CD4-positive, alpha-beta T cell (primary cell): ENCODE data around the gene NUDT13. TPM values are rescaled to one million over a fixed set of nuclear protein-coding genes. Genes with fewer than 3 reads are reported as not detected.
A peak's percentile ranks its signal among the peaks of the same experiment; 100 is the strongest.

Experiments used
- ATAC-seq: fragments of 200-7000 bp; cut with Tn5 transposase; one replicate; pipeline ENCODE4 v1.10.0; 2022; ENCODE audit warnings: mild to moderate bottlenecking; ENCODE audit not compliant: poor library complexity
- CTCF ChIA-PET: fragments of 350-600 bp; sonication (Branson Sonifier 250); formaldehyde crosslinking; loops from one replicate; lab custom pipeline; 2021; ENCODE audit warnings: antibody characterized with exemption, inconsistent platforms; lab: Charles Lee
- POLR2A ChIA-PET: fragments of 350-600 bp; sonication (Branson Sonifier 250); formaldehyde crosslinking; loops from one replicate; lab custom pipeline; 2021; ENCODE audit warnings: antibody characterized with exemption, inconsistent platforms; lab: Charles Lee
- DNase-seq, 14 experiments: peaks; one replicate each; pipeline ENCODE4 v3.0.0-alpha.2; 2013 to 2020; ENCODE audit warnings: mixed read lengths in 2 of 14
- H3K27ac ChIP-seq, 2 donors: one replicate each; pipeline versions ENCODE4 v1.5.1 to v1.7.0; 2013; ENCODE audit warnings: low read length in 2 of 2, low read depth in 1 of 2, mild to moderate bottlenecking in 1 of 2
- H3K27me3 ChIP-seq, 2 experiments: 1 replicate in 1 of 2; 2 replicates in 1 of 2; pipeline versions ENCODE4 v1.6.1 to v1.7.0; 2013; ENCODE audit warnings: low read length in 2 of 2, control low read depth in 1 of 2, mild to moderate bottlenecking in 1 of 2, moderate library complexity in 1 of 2; ENCODE audit not compliant: insufficient read depth in 2 of 2, control insufficient read depth in 1 of 2
- H3K36me3 ChIP-seq: one replicate; pipeline ENCODE4 v1.6.1; 2013; ENCODE audit warnings: low read length, control low read depth; ENCODE audit not compliant: insufficient read depth
- H3K4me1 ChIP-seq: one replicate; pipeline ENCODE4 v1.6.1; 2013; ENCODE audit warnings: low read length, control low read depth; ENCODE audit not compliant: insufficient read depth
- H3K4me3 ChIP-seq: one replicate; pipeline ENCODE4 v1.5.1; 2013; ENCODE audit warnings: mild to moderate bottlenecking, low read length, moderate library complexity
- H3K9me3 ChIP-seq, 2 experiments: 1 replicate in 1 of 2; 2 replicates in 1 of 2; pipeline versions ENCODE4 v1.6.1 to v1.7.0; 2013; ENCODE audit warnings: low read length in 2 of 2, mild to moderate bottlenecking in 2 of 2, control low read depth in 1 of 2, moderate library complexity in 1 of 2; ENCODE audit not compliant: control insufficient read depth in 1 of 2, insufficient read depth in 1 of 2
- H3K27ac Mint-ChIP-seq: one replicate; pipeline ENCODE4 v1.8.0; 2020; ENCODE audit warnings: mixed read lengths
- H3K27me3 Mint-ChIP-seq: one replicate; pipeline ENCODE4 v1.8.0; 2021; ENCODE audit warnings: mixed read lengths
- H3K36me3 Mint-ChIP-seq: one replicate; pipeline ENCODE4 v1.8.0; 2021; ENCODE audit warnings: low read depth, mixed read lengths
- H3K4me1 Mint-ChIP-seq: one replicate; pipeline ENCODE4 v1.8.0; 2021; ENCODE audit warnings: low read depth, mixed read lengths
- H3K4me3 Mint-ChIP-seq: one replicate; pipeline ENCODE4 v1.8.0; 2020; ENCODE audit warnings: mild to moderate bottlenecking, mixed read lengths
- H3K9me3 Mint-ChIP-seq: one replicate; pipeline ENCODE4 v1.8.0; 2020; ENCODE audit warnings: mixed read lengths
- intact Hi-C, 2 experiments: fragments of 100-400 bp; cut with DNase I in 1 of 2; cut with micrococcal nuclease in 1 of 2; formaldehyde crosslinking; loops; one replicate each; pipeline versions ENCODE4 v1.15.1 to v1.9.0; 2023 to 2025; cut with DNase I, micrococcal nuclease
- total RNA-seq, 174 experiments: library from RNA in 2 of 174; stranded (reverse) in 2 of 174; gene quantifications; one replicate each; pipeline ENCODE4 v1.2.3 and lab custom pipeline; 2021 to 2026
- TF ChIP-seq, protein P1 (sequence below): fragments of 200-600 bp; IDR thresholded peaks from one replicate; pipeline ENCODE4 v1.8.0; 2022; ENCODE audit warnings: antibody characterized with exemption, mild to moderate bottlenecking

NUDT13 gene
- total RNA-seq, 2 experiments from 2014 or later, result 0.67 to 0.82 TPM

DNA sequence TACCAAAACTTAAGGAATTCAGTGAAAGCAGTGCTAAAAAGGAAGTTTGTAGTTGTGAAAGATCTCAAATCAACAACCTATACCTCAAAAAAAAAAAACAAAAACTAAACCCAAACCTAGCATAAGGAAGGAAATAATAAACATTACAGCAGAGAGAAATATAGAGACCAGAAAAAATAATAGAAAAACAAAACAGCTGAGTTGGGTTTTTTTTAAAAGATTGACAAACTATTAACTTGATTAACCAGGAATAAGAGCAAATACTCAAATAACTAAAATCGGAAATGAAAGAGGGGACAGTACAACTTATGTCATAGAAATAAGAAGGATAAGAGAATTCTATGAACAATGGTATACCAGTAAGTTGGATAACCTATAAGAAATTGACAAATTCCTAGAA is 50.8 kb downstream of the NUDT13 start:
- intact Hi-C loops, result loop anchor here in 1 of 2 experiments (10.0 kb wide), 1 partner anchor 466 kb away; the partner anchor contains the start of gene MCU
- Mint-ChIP-seq H3K27ac (no peak overlapping the region), H3K9me3 (no peaks in the 10 kb centered on the region), H3K4me1 (peaks cover 53% of the 10 kb centered on the region), H3K4me3 (no peak overlapping the region), H3K27me3 (no peaks in the 10 kb centered on the region), H3K36me3 (peaks cover 69% of the 10 kb centered on the region)
- peaks cover 6% of the 10 kb centered on the region for H3K4me1 ChIP-seq
- ChIA-PET POLR2A (interaction anchor here (1.0 kb wide), 1 partner anchor 64 kb away, joined by 3 read pairs; no protein-coding TSS in a partner anchor), CTCF (interaction anchor here (4.0 kb wide), 1 partner anchor 65 kb away, joined by 25 read pairs; the partner anchor contains the start of gene P4HA1)
- H3K4me3 ChIP-seq, result no peak overlapping the region
- ATAC-seq, result no peak
- peaks cover 44% of the 10 kb centered on the region for H3K36me3 ChIP-seq
- TF ChIP-seq, protein P1, sequence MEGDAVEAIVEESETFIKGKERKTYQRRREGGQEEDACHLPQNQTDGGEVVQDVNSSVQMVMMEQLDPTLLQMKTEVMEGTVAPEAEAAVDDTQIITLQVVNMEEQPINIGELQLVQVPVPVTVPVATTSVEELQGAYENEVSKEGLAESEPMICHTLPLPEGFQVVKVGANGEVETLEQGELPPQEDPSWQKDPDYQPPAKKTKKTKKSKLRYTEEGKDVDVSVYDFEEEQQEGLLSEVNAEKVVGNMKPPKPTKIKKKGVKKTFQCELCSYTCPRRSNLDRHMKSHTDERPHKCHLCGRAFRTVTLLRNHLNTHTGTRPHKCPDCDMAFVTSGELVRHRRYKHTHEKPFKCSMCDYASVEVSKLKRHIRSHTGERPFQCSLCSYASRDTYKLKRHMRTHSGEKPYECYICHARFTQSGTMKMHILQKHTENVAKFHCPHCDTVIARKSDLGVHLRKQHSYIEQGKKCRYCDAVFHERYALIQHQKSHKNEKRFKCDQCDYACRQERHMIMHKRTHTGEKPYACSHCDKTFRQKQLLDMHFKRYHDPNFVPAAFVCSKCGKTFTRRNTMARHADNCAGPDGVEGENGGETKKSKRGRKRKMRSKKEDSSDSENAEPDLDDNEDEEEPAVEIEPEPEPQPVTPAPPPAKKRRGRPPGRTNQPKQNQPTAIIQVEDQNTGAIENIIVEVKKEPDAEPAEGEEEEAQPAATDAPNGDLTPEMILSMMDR, result no peak
- DNase-seq, result no peak
- no peak overlapping the region for H3K27ac ChIP-seq
- H3K9me3 ChIP-seq, result no peaks in the 10 kb centered on the region
- H3K27me3 ChIP-seq, result no peaks in the 10 kb centered on the region

DNA sequence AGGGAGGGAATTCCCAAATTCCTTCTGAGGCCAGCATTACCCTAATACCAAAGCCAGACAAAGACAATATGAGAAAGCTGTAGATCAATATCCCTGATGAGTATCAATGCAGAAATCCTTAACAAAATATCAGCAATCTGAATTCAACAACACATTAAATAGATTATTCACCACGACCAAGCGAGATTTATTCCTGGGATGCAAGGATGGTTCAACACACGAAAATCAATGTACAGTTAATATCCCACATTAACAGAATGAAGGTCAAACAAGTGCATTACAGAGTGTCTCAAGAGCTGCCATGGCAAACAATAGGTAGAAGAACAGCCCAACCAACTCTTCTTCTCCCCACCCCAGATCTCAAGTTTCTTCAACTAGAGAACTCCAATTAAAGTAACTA is 51.4 kb downstream of the NUDT13 start:
- CTCF ChIA-PET, result no interaction called here
- Histone ChIP-seq H3K27ac (no peak overlapping the region), H3K36me3 (peaks cover 38% of the 10 kb centered on the region), H3K4me1 (peaks cover 6% of the 10 kb centered on the region), H3K9me3 (no peaks in the 10 kb centered on the region), H3K27me3 (no peaks in the 10 kb centered on the region), H3K4me3 (no peak overlapping the region)
- POLR2A ChIA-PET, result no interaction called here
- Mint-ChIP-seq H3K4me1 (peaks cover 59% of the 10 kb centered on the region), H3K36me3 (peaks cover 68% of the 10 kb centered on the region), H3K4me3 (no peak overlapping the region), H3K27me3 (no peaks in the 10 kb centered on the region), H3K27ac (no peak overlapping the region), H3K9me3 (no peaks in the 10 kb centered on the region)
- intact Hi-C loops, result loop anchor here in 1 of 2 experiments (10.0 kb wide), 1 partner anchor 467 kb away; the partner anchor contains the start of gene MCU
- no peak for DNase-seq
- no peak for ATAC-seq
- TF ChIP-seq, protein P1, result no peak

DNA sequence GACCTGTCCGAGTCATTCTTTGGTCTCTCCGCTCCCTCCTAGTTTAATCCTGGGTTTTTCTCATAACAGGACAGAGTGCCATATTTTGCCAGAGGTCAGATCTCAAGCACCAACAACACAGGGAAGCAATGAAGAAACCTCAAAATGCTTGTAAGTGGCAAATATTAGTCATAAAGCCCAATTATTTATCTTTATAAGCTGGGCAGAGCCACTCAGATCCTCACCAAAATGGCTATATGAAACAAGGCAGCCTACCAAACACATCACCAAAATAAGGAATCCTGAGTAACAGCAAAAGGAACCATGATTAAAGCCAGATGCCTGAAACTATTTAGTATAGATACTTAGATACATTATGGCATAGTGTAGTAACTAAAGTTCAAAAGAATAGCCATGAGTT is 52.8 kb downstream of the NUDT13 start:
- H3K4me1 ChIP-seq, result peaks cover 9% of the 10 kb centered on the region
- peaks cover 74% of the 10 kb centered on the region for H3K4me1 Mint-ChIP-seq
- no peak overlapping the region for H3K27ac Mint-ChIP-seq
- peaks cover 72% of the 10 kb centered on the region for H3K36me3 Mint-ChIP-seq
- no peak overlapping the region for H3K27ac ChIP-seq
- no peaks in the 10 kb centered on the region for H3K9me3 ChIP-seq
- intact Hi-C loops, result loop anchor here in 1 of 2 experiments (10.0 kb wide), 1 partner anchor 468 kb away; the partner anchor contains the start of gene MCU
- POLR2A ChIA-PET, result interaction anchor here (1.1 kb wide), 1 partner anchor 68 kb away, joined by 4 read pairs; no protein-coding TSS in a partner anchor
- peaks cover 29% of the 10 kb centered on the region for H3K36me3 ChIP-seq
- H3K27me3 Mint-ChIP-seq, result no peaks in the 10 kb centered on the region
- H3K27me3 ChIP-seq, result no peaks in the 10 kb centered on the region
- CTCF ChIA-PET, result interaction anchor here (1.0 to 2.0 kb wide), 2 partner anchors 65 to 67 kb away, joined by 3 to 6 read pairs; partner anchors contain the start of gene P4HA1
- no peak for ATAC-seq
- H3K4me3 Mint-ChIP-seq, result peak overlapping the region; percentile 32
- no peak for DNase-seq
- H3K9me3 Mint-ChIP-seq, result no peaks in the 10 kb centered on the region
- TF ChIP-seq, protein P1, result no peak
- H3K4me3 ChIP-seq, result no peak overlapping the region
